RPMI8226 (cell line): Measurements from ENCODE around the gene COMT.
"Not testable (repeated sequence)": the region's sequence is repeated elsewhere in the genome, so short reads cannot be mapped to it uniquely, and the experiment has no call there.

Experiments
- DNase-seq: peaks from one replicate; pipeline ENCODE4 v3.0.0-alpha.2; 2015

COMT gene

GRCh38 chr22:19929586-19930550 is 11.7 kb upstream of the COMT start:
- DNase-seq = no peak

GRCh38 chr22:19930551-19931486 is 10.8 kb upstream of the COMT start:
- no peak for DNase-seq

- DNase-seq = no peak
These were observed 10.1 kb upstream of the COMT start for GRCh38 chr22:19931514-19931913.

GRCh38 chr22:19932367-19933206 is 9.0 kb upstream of the COMT start:
- DNase-seq = no peak

GRCh38 chr22:19933341-19934241 is 8.0 kb upstream of the COMT start:
- no peak for DNase-seq

- DNase-seq = not testable (repeated sequence)
These were observed 6.4 kb upstream of the COMT start for GRCh38 chr22:19935123-19935718.

- DNase-seq = no peak
These were observed 5.1 kb upstream of the COMT start for GRCh38 chr22:19936513-19936912.

- no peak for DNase-seq
These were observed 3.7 kb upstream of the COMT start for GRCh38 chr22:19937616-19938473.

GRCh38 chr22:19940536-19941364 is 822 bp upstream of the COMT start:
- no peak for DNase-seq

- no peak for DNase-seq
These were observed 847 bp downstream of the COMT start for GRCh38 chr22:19942157-19943081.

- DNase-seq = no peak
These were observed 1.8 kb downstream of the COMT start for GRCh38 chr22:19943082-19944026.

GRCh38 chr22:19948057-19948760 is 6.6 kb downstream of the COMT start:
- DNase-seq = no peak

- no peak for DNase-seq
These were observed 9.8 kb downstream of the COMT start for GRCh38 chr22:19951346-19951745.

- no peak for DNase-seq
These were observed 13.9 kb downstream of the COMT start for GRCh38 chr22:19955241-19956128.

- no peak for DNase-seq
These were observed 15.9 kb downstream of the COMT start for GRCh38 chr22:19957445-19957844.
